T1000 (cell line): Measurements from ENCODE around the gene PPP1R1B.

Experiments used
- DNase-seq: peaks from one replicate; lab custom pipeline; 2025; ENCODE audit warnings: mixed read lengths; lab: John Stamatoyannopoulos, UW

PPP1R1B gene

DNA sequence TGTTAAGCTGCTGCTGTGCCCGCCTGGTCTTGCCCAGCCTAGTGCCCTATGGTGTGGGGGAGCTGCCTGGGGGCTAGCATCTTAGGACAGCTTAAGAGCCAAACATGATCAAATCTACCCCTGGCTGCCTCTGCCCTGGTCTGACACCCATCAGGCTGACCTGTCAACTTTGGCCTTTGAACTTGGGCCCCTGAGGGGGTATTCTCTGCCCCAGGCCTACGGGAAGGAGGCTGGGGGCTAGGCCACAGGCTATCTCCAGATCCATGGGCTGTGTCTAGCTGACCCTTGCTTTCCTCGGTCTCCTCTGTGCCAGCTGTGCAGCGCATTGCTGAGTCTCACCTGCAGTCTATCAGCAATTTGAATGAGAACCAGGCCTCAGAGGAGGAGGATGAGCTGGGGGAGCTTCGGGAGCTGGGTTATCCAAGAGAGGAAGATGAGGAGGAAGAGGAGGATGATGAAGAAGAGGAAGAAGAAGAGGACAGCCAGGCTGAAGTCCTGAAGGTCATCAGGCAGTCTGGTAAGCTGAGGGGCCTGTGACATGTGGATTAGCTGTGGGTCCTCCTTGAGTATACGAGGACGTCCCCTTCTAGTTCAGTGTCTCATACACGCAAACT is 6.9 kb downstream of the PPP1R1B start:
- DNase-seq, result no peak

DNA sequence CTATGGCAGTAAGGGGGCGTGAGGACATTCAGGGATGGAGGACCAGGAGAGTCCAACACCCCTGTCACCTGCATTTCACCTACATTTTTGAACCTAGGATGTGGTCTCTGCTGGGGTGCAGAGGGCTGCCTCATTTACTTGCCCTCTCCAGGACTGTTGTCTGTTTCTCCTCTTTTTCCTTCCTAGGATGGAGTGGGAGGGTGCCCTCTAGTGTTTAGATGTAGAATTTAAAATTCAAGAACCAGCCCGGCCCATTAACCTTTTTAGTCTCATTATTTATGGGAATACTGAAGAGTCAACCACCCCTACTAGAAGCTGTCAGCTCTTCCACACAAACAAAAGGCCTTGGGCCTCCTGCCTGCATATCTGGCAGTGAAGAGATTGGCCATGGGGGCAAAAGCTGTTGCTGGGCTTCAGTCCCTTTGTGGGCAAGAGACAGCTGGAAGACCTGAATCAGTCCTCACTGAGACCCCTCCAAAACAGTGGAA is 7.7 kb downstream of the PPP1R1B start:
- peak; percentile 11 for DNase-seq

- no peak for DNase-seq
These were observed 8.9 kb downstream of the PPP1R1B start for GRCh38 chr17:39635614-39636176.

DNA sequence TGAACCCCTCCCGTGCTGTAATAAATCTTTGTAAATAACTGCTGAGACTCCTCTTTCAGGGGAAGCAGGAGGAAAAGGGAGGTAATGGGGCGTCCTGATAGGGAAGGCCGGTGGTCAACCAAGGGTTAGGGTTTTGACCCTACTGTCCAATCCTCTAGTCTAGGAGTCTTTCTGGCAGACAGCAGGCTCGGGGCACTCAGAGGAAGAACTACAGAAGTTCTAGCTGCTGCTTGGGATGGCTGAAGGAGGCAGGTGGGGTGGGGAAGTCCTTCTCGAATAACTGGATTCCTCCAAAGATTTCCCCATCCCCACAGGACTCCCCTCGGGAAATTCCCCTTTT is 9.8 kb downstream of the PPP1R1B start:
- DNase-seq, result no peak

- DNase-seq, result peak; percentile 70
These were observed 10.4 kb downstream of the PPP1R1B start, which contains the start of gene STARD3 for GRCh38 chr17:39636927-39637736. STARD3 (plus strand) TSS chr17:39637144; CDS start chr17:39653532, 16,388 bp downstream.

GRCh38 chr17:39638317-39638716 is 11.6 kb downstream of the PPP1R1B start:
- no peak for DNase-seq

GRCh38 chr17:39639043-39639442 is 12.3 kb downstream of the PPP1R1B start:
- no peak for DNase-seq

GRCh38 chr17:39639566-39640458 is 13.1 kb downstream of the PPP1R1B start:
- no peak for DNase-seq

DNA sequence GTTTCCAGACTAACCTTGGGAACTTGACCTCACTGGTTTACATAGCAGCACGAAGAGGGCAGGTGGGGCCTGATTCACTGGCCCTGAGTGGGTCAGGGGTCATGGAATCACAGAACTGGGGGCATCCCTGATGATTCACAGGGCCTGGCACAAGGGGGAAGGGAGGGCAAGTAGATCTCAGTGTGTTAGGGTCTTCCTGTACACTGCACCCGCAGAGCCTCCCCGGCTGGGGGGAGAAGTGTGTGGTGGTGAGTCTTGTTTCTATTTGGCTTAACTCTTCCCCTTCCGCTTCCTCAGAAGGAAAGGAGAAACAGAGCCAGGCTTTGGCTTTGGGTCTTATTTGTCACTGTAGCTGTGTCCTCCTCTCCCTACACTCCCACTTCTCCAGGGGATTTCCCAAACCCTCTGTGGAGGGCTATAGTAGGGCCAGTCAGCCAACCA is 13.9 kb downstream of the PPP1R1B start:
- DNase-seq, result no peak

GRCh38 chr17:39641097-39641496 is 14.3 kb downstream of the PPP1R1B start:
- no peak for DNase-seq

- no peak for DNase-seq
These were observed 15.1 kb downstream of the PPP1R1B start for GRCh38 chr17:39641883-39642282.

- DNase-seq, result no peak
These were observed 15.7 kb downstream of the PPP1R1B start for GRCh38 chr17:39642291-39643074.

- no peak for DNase-seq
These were observed 16.5 kb downstream of the PPP1R1B start for GRCh38 chr17:39643271-39643670.

GRCh38 chr17:39647256-39647655 is 20.5 kb downstream of the PPP1R1B start:
- DNase-seq, result no peak

DNA sequence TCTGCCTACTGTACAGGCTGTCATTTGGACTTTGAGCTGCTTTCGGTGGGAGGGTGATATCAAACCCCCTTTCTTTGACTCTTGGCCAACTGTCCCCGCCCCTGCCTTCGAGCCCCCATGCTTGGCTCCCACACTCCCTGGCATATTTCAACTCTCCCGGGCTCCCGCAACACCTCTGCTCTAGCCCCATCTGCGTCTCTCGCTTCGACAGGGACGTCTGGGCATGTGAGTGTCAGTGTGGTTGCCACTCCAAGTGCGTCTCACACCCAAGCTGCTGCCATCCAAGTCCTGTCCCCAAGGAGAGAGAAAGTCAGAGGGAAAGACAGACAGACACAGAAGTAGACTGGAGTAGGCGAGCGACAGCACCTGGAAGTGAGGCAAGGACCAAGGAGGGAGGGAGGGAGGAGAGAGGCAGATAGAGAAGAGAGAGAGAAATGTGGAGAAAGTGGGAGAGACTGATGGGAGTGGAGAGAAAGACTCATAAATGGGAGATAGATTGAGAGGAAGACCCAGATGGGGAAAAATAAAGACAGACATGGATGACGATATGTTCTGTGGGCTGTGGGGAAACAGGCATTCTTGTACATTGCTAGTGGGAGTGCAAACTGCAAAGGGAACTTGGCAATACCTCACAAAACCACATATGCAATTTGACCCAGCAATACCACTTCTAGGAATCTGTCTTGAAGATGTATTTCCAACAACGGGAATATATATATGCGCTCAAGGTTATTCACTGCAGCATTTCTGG is 22.0 kb downstream of the PPP1R1B start:
- DNase-seq, result no peak

GRCh38 chr17:39650121-39650579 is 23.4 kb downstream of the PPP1R1B start:
- no peak for DNase-seq

DNA sequence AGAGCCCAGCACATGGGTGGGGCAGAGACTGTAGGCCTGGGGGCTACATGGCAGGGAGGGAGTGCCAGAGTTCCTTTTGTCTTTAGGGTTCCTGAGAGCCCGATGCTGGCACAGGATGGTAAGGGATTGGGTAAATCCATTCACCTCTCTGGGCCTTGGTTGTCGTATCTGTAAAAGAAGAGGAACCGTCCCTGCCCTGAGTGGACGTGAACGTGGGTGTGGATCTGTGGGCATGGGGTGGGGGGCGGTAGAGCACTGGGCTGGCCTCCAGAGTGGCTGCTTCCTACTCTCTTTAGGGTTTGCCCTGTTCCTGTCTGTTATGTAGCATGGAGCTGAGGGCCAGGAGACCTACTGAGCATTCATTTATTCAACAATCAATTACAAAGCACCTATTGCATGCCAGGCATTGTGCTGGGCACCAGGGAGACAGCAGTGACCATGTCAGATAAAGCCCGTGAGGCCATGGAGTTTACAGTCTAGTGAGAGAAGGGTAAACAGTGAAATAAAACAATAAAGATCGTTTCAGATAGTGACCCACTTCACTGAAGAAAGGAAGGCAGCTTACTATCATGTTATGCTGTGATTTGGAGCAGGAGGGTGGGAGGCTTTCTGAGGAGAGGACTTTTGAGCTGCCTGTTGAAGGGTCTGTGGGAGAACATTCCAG is 25.3 kb downstream of the PPP1R1B start:
- DNase-seq, result no peak

DNA sequence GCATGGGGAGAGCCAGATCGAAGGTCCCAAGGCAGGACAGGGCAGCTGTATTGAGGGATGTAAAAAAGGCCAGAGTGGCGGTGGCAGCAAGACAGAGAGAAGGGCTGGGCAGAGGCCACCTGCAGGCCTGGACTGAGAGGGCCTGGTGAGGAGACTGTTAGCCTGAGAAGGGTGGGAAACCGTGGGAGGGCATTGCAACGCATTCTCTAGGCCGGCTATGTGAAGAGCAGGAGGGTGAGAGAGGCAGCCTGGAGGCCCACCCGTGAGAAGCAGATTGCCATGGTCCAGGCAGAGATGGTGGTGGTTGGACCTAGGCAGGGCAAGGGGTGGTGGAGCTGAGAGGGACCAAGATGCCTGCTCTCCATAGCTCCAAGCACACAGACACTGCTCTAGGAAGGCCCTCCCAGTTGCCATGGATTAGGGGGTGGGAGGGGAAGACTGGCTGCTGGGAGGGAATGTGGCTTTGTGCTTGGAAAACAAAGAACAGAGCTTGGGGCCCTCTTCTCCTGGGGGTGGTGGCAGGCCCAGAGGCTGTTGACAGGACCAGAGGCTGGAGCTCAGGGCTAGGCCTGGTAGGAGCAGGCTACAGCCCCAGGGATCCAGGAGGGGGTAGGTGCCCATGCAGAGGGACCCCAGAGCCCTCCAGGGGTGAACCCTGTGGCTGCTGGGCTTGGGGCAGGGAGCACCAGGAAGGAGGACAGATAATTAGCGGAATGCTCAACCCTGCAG is 26.0 kb downstream of the PPP1R1B start:
- no peak for DNase-seq

- DNase-seq, result no peak
These were observed 26.5 kb downstream of the PPP1R1B start for GRCh38 chr17:39653316-39653661.
